HEK293 (cell line): ENCODE results near the gene ONECUT1.

Experiments used
- BCL11B ChIP-seq: fragments of 450-650 bp; formaldehyde crosslinking; IDR thresholded peaks from 2 replicates; pipeline ENCODE4 v1.5.1; 2016; ENCODE audit warnings: low read depth, missing biosample characterization, missing genetic modification characterization
- CTCF ChIP-seq: fragments of 450-650 bp; formaldehyde crosslinking; IDR thresholded peaks from 2 replicates; pipeline ENCODE4 v1.5.1; 2016; ENCODE audit warnings: missing biosample characterization, missing genetic modification characterization
- OVOL3 ChIP-seq: fragments of 450-650 bp; formaldehyde crosslinking; IDR thresholded peaks from 2 replicates; pipeline ENCODE4 v1.5.1; 2016; ENCODE audit warnings: missing biosample characterization, missing genetic modification characterization
- SP2 ChIP-seq: fragments of 450-650 bp; formaldehyde crosslinking; IDR thresholded peaks from 2 replicates; pipeline ENCODE4 v1.5.1; 2016; ENCODE audit warnings: missing biosample characterization, missing genetic modification characterization
- ZNF112 ChIP-seq: fragments of 450-650 bp; formaldehyde crosslinking; IDR thresholded peaks from 2 replicates; pipeline ENCODE4 v1.5.0; 2017; ENCODE audit warnings: missing biosample characterization, missing genetic modification characterization
- TF ChIP-seq, protein P1 (sequence below): IDR thresholded peaks from 2 replicates; pipeline ENCODE4 v1.6.1; 2011; ENCODE audit warnings: mild to moderate bottlenecking, low read depth, low read length, borderline replicate concordance
- TF ChIP-seq, protein P2 (sequence below): fragments of 450-650 bp; formaldehyde crosslinking; conservative IDR thresholded peaks from 2 replicates; pipeline ENCODE4 v1.5.1; 2016; ENCODE audit warnings: low read depth, missing biosample characterization, missing genetic modification characterization

DNA sequence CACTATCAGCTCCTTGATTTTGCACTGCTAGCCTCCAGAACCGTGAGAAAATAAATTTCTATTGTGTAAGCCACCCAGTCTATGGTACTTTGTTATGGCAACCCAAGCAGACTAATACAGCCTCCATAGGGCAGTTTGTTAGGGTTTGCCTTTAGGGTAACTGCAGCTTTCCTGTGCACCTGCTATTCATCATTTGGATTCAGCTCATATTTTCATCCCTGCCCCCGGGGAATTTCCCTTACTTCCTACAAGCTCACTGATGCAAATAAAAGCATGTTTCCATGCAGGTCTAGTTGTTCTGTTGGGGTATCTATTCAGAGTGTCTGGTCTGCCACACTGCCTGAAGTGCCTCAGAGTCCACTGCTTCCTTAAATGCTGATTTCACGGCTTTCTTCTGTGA, 62.3 kb downstream of the ONECUT1 start:
- TF ChIP-seq OVOL3 (no peak), BCL11B (no peak), SP2 (tag by site-specific recombination) (no peak), CTCF (no peak), ZNF112 (tag by site-specific recombination) (no peak)
- TF ChIP-seq, protein P1, sequence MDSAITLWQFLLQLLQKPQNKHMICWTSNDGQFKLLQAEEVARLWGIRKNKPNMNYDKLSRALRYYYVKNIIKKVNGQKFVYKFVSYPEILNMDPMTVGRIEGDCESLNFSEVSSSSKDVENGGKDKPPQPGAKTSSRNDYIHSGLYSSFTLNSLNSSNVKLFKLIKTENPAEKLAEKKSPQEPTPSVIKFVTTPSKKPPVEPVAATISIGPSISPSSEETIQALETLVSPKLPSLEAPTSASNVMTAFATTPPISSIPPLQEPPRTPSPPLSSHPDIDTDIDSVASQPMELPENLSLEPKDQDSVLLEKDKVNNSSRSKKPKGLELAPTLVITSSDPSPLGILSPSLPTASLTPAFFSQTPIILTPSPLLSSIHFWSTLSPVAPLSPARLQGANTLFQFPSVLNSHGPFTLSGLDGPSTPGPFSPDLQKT = no peak
- TF ChIP-seq, protein P2, sequence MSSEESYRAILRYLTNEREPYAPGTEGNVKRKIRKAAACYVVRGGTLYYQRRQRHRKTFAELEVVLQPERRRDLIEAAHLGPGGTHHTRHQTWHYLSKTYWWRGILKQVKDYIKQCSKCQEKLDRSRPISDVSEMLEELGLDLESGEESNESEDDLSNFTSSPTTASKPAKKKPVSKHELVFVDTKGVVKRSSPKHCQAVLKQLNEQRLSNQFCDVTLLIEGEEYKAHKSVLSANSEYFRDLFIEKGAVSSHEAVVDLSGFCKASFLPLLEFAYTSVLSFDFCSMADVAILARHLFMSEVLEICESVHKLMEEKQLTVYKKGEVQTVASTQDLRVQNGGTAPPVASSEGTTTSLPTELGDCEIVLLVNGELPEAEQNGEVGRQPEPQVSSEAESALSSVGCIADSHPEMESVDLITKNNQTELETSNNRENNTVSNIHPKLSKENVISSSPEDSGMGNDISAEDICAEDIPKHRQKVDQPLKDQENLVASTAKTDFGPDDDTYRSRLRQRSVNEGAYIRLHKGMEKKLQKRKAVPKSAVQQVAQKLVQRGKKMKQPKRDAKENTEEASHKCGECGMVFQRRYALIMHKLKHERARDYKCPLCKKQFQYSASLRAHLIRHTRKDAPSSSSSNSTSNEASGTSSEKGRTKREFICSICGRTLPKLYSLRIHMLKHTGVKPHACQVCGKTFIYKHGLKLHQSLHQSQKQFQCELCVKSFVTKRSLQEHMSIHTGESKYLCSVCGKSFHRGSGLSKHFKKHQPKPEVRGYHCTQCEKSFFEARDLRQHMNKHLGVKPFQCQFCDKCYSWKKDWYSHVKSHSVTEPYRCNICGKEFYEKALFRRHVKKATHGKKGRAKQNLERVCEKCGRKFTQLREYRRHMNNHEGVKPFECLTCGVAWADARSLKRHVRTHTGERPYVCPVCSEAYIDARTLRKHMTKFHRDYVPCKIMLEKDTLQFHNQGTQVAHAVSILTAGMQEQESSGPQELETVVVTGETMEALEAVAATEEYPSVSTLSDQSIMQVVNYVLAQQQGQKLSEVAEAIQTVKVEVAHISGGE (tag by site-specific recombination) = no peak
